Testis (tissue), 3 donors: ENCODE measurements around the gene CMTR1. TPM values are rescaled to one million over a fixed set of nuclear protein-coding genes. Genes with fewer than 3 reads are reported as not detected.

Experiments used
- DNase-seq: peaks from one replicate; pipeline ENCODE4 v3.0.0-alpha.2; 2019
- H3K27ac ChIP-seq, 2 donors: fragments of 200-600 bp; sonication (generic); one replicate each; pipeline ENCODE4 v1.5.1; 2019
- H3K27me3 ChIP-seq: fragments of 200-600 bp; sonication (generic); one replicate; pipeline ENCODE4 v1.5.1; 2019
- H3K36me3 ChIP-seq: fragments of 200-600 bp; sonication (generic); one replicate; pipeline ENCODE4 v1.5.1; 2017; ENCODE audit warnings: low read depth; ENCODE audit errors: missing control alignments
- H3K4me1 ChIP-seq: fragments of 200-600 bp; sonication (generic); one replicate; pipeline ENCODE4 v1.5.1; 2019
- H3K4me3 ChIP-seq, 2 donors: fragments of 200-600 bp; sonication (generic); one replicate each; pipeline ENCODE4 v1.5.1; 2017 to 2019
- H3K9me3 ChIP-seq: fragments of 200-600 bp; sonication (generic); one replicate; pipeline ENCODE4 v1.5.1; 2017
- POLR2A ChIP-seq: fragments of 450-650 bp; IDR thresholded peaks from one replicate; pipeline ENCODE4 v1.6.1; 2017; ENCODE audit warnings: antibody characterized with exemption, mild to moderate bottlenecking, moderate library complexity
- WGBS, 2 donors: methylation state at CpG; one replicate each; pipeline ENCODE4 v1.1.5; 2018; 5-methylcytosine and 5-hydroxymethylcytosine counted together
- intact Hi-C: fragments of 100-400 bp; cut with DNase I; formaldehyde crosslinking; loops from one replicate; pipeline ENCODE4 v1.15.1; 2023; ENCODE audit warnings: low total_unique reads
- polyA plus RNA-seq: library from polyadenylated mRNA; stranded (reverse); fragments of 350-450 nt; fragmentation: Illumina TruSeq; extraction: RNeasy Lipid Tissue Mini Kit (QIAGEN cat#74804); gene quantifications from one replicate; pipeline ENCODE4 v1.2.3, GENCODE V29; 2014; ENCODE audit warnings: low read depth, low replicate concordance; ENCODE audit not compliant: insufficient read depth
- total RNA-seq, 2 donors: library from RNA; depleted of rRNA; stranded (reverse); fragments of >200 nt; gene quantifications; one replicate each; pipeline ENCODE4 v1.2.3, GENCODE V29; 2016
- TF ChIP-seq, protein P1 (sequence below), 3 experiments: fragments of 450-650 bp in 2 of 3; fragments of 200-600 bp in 1 of 3; sonication (generic) in 1 of 3; IDR thresholded peaks; one replicate each; pipeline ENCODE4 v1.5.1; 2016 to 2019; ENCODE audit warnings: antibody characterized with exemption in 3 of 3, mild to moderate bottlenecking in 2 of 3, moderate library complexity in 1 of 3

Gene CMTR1
- total and polyA plus RNA-seq, 3 donors from 2014 or later = 123 to 234 (median 231) TPM

DNA sequence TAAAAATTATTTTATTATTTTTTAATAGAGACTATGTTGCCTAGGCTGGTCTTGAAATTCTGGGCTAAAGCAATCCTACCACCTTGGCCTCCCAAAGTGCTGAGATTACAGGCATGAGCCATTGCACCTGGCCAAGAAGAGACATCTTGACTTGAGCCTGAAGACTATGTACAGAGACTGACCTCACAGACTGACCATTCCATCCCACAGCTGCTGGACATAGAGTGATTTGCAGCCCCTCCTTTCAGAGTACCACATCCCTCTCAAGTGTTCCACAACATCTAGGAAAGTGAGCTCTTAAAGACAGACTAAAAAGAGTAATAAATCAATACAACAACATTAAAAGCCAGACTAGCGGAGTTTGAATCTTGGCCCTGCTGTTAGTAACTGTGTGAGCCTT, 40.2 kb upstream of the CMTR1 start:
- TF ChIP-seq, protein P1, sequence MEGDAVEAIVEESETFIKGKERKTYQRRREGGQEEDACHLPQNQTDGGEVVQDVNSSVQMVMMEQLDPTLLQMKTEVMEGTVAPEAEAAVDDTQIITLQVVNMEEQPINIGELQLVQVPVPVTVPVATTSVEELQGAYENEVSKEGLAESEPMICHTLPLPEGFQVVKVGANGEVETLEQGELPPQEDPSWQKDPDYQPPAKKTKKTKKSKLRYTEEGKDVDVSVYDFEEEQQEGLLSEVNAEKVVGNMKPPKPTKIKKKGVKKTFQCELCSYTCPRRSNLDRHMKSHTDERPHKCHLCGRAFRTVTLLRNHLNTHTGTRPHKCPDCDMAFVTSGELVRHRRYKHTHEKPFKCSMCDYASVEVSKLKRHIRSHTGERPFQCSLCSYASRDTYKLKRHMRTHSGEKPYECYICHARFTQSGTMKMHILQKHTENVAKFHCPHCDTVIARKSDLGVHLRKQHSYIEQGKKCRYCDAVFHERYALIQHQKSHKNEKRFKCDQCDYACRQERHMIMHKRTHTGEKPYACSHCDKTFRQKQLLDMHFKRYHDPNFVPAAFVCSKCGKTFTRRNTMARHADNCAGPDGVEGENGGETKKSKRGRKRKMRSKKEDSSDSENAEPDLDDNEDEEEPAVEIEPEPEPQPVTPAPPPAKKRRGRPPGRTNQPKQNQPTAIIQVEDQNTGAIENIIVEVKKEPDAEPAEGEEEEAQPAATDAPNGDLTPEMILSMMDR (IDR thresholded peaks at IDR 0.05) = no peak
- TF ChIP-seq POLR2A = no peak
- Histone ChIP-seq H3K27ac (no peak overlapping the region), H3K4me3 (no peak overlapping the region), H3K9me3 (no peaks in the 10 kb centered on the region), H3K4me1 (peaks cover 7% of the 10 kb centered on the region), H3K27me3 (no peaks in the 10 kb centered on the region), H3K36me3 (no peaks in the 10 kb centered on the region)
- 57 to 64% methylated on average over 1 of the region's 1 CpG for WGBS, 2 donors
- no peak for DNase-seq
- intact Hi-C loops = loop anchor here (10.0 kb wide), 1 partner anchor 762 kb away; no protein-coding TSS in a partner anchor

DNA sequence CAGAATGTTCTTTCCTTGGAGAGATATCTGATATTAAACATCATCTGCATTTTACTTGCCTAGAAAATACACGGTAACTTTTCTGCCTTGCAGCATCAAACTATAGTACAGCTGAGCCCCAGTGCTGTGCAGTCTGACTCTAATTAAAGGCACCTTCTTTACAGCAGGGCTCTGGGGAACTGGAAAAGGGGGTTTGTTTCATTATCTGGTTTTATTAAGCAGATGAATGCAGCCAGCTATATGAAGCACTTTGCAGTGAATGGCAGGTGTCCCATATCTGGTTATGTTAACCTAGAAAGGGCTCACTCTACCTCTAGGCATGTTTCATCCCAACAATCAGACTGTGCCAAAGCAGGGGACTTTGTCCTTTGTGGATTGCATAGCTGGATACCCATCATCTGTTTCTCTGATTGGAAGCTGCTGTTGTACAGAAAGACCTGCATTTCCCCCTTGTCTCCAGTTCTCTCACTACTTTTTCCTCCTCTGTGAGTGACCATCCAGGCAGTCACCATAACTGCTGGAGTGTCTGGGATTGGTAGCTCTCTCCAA, 39.6 kb upstream of the CMTR1 start:
- DNase-seq = no peak
- Histone ChIP-seq H3K4me3 (no peak overlapping the region), H3K27ac (no peak overlapping the region), H3K9me3 (no peaks in the 10 kb centered on the region), H3K27me3 (no peaks in the 10 kb centered on the region), H3K36me3 (no peaks in the 10 kb centered on the region), H3K4me1 (peaks cover 12% of the 10 kb centered on the region)
- TF ChIP-seq, protein P1 (IDR thresholded peaks at IDR 0.05) = no peak
- no peak for TF ChIP-seq POLR2A
- intact Hi-C loops = loop anchor here (10.0 kb wide), 1 partner anchor 761 kb away; no protein-coding TSS in a partner anchor
- 25 to 38% methylated on average over 1 of the region's 1 CpG for WGBS, 2 donors

DNA sequence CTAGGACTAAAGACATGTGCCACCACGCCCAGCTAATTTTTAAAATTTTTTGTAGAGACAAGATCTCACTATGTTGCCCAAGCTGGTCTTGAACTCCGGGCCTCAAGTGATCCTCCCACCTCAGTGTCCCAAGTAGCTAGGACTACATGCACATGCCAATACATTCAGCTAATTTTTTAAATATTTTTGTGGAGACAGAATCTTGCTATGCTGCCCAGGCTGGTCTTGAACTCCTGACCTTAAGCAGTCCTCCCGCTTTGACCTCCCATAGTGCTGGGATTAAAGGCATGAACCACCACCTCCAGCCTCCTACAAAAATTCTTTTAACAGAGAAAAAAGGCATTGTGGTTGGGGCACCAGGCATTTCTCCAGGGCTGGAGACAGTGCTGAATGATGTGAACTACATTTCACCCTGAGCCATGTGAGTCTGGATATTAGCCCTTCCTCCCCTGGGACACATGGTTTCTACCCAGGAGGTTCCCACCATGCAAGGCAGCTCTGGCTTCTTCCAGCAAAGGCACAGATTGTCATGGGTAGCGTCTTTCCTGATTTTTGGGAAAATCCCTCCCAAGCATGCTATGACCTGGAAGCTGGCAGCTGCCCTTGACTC, 36.3 kb upstream of the CMTR1 start:
- Histone ChIP-seq H3K4me3 (no peak overlapping the region), H3K27ac (no peak overlapping the region), H3K9me3 (no peaks in the 10 kb centered on the region), H3K4me1 (peaks cover 27% of the 10 kb centered on the region), H3K27me3 (no peaks in the 10 kb centered on the region), H3K36me3 (no peaks in the 10 kb centered on the region)
- DNase-seq = peak; percentile 34
- TF ChIP-seq POLR2A = no peak
- TF ChIP-seq, protein P1 (IDR thresholded peaks at IDR 0.05) = no peak
- intact Hi-C loops = loop anchor here (10.0 kb wide), 1 partner anchor 758 kb away; no protein-coding TSS in a partner anchor
- WGBS, 2 donors = 71 to 72% methylated on average over 4 of the region's 4 CpGs

DNA sequence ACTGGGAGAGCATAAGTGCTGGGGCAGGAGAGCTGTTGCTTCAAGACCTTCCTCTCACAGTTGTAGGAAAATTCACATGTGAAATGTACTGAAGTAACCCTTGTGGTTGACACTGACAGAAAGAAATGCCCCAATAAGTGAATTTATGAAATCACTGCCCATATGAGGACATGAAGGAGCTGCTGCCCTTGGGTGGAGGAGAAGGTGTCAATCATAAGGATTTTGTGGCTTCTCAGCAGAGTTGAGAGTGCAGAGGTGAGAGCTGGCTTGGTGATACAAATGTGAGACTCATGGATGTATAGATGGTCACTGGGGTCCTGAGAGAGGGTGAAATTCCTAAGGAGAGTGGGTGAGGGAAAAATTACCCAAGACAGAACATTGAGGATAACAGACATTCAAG, 33.9 kb upstream of the CMTR1 start:
- intact Hi-C loops = loop anchor here (10.0 kb wide), 1 partner anchor 756 kb away; no protein-coding TSS in a partner anchor
- no peak for DNase-seq

More for the DNA sequence above, 33.9 kb upstream of the CMTR1 start:
- Histone ChIP-seq H3K27ac (peak overlapping the region; percentile 44 to 58), H3K9me3 (no peaks in the 10 kb centered on the region), H3K36me3 (no peaks in the 10 kb centered on the region), H3K4me3 (no peak overlapping the region), H3K27me3 (no peaks in the 10 kb centered on the region), H3K4me1 (peaks cover 34% of the 10 kb centered on the region)
- no peak for TF ChIP-seq POLR2A
- TF ChIP-seq, protein P1 (IDR thresholded peaks at IDR 0.05) = no peak
